ENCODE measurements around the gene TMEM165. TPM values are rescaled to one million over a fixed set of nuclear protein-coding genes. Genes with fewer than 3 reads are reported as not detected.

The TMEM165 gene
- total and polyA plus RNA-seq, 10 of the 15 experiments (the other 5 are each of a cell fraction or from before 2014, with no cell fraction given): 18.3 to 141 (median 81.1) TPM

DNA sequence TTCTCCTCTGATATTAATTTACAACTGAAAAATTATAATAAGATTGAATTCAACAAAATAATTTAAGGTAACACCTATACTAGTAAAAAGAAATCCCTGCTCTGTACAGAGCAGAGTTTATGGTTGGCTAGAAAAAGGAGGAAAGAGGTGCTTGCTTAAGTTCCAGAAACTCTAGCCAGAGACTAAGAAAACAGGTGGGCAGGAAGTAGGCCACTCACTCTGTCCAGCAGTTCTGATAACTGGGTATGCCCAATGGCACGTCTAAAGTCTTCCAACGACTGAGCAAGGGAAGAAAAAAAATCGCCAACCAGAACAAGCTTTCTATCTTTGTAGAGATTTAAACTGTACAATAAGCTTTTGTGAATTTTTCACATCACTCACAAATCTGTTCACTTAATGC, 42.1 kb downstream of the TMEM165 start:
- H3K9me3 ChIP-seq (replicated peaks; ENCODE audit: control insufficient read depth, insufficient read depth, low read length): no peaks in the 10 kb centered on the region
- no peaks in the 10 kb centered on the region for H3K79me2 ChIP-seq (ENCODE audit: control insufficient read depth, insufficient read depth, low read length)
- WGBS (ENCODE audit: insufficient coverage, insufficient replicate concordance, low lambda C conversion rate, missing lambda C conversion rate): 93% methylated on average over 3 of the region's 3 CpGs
- no peak for DNase-seq (ENCODE audit: low read depth, low spot score)
- no TSS peak for BruUV-seq (replicated peaks)
- H3K4me2 ChIP-seq (ENCODE audit: control insufficient read depth, insufficient read depth): no peak overlapping the region
- H3K4me3 ChIP-seq: no peak overlapping the region
- H3K4me1 ChIP-seq (ENCODE audit: control insufficient read depth, insufficient read depth, low read length): peaks cover 7% of the 10 kb centered on the region
- in situ Hi-C loops (cut with MboI): no loop called here
- TF ChIP-seq BHLHE40 (IDR thresholded peaks at IDR 0.05; ENCODE audit: borderline replicate concordance in 1 of 2, low read depth in 2 of 2, low read length in 1 of 2) (no peak), GABPA (IDR thresholded peaks at IDR 0.05; ENCODE audit: low read depth) (no peak)
- TF ChIP-seq, protein P1, sequence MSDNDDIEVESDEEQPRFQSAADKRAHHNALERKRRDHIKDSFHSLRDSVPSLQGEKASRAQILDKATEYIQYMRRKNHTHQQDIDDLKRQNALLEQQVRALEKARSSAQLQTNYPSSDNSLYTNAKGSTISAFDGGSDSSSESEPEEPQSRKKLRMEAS (IDR thresholded peaks at IDR 0.05; ENCODE audit: low read depth, low read length): no peak
- TF ChIP-seq, protein P2, sequence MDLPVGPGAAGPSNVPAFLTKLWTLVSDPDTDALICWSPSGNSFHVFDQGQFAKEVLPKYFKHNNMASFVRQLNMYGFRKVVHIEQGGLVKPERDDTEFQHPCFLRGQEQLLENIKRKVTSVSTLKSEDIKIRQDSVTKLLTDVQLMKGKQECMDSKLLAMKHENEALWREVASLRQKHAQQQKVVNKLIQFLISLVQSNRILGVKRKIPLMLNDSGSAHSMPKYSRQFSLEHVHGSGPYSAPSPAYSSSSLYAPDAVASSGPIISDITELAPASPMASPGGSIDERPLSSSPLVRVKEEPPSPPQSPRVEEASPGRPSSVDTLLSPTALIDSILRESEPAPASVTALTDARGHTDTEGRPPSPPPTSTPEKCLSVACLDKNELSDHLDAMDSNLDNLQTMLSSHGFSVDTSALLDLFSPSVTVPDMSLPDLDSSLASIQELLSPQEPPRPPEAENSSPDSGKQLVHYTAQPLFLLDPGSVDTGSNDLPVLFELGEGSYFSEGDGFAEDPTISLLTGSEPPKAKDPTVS (IDR thresholded peaks at IDR 0.05; ENCODE audit: low read depth, low read length): no peak
- no peaks in the 10 kb centered on the region for H4K20me1 ChIP-seq (ENCODE audit: control insufficient read depth, insufficient read depth)
- no peak for ATAC-seq
- H2AFZ ChIP-seq (ENCODE audit: control insufficient read depth, low read depth, low read length): no peak overlapping the region
- POLR2A ChIA-PET: no interaction called here
- RAD21 ChIA-PET (ENCODE audit: unreplicated experiment): no interaction called here
- SMC1A ChIA-PET (ENCODE audit: uncharacterized antibody, unreplicated experiment): interaction anchor here (0.6 to 1.5 kb wide), 6 partner anchors 9 to 680 kb away, joined by 3 to 5 read pairs (median 4); no protein-coding TSS in a partner anchor
- FAIRE-seq: no peak
- intact Hi-C loops (cut with micrococcal nuclease; ENCODE audit: unreplicated experiment): no loop called here
- H3K36me3 ChIP-seq (ENCODE audit: control insufficient read depth in 2 of 2, insufficient read depth in 2 of 2, low read length in 1 of 2): peaks cover 3 to 30% of the 10 kb centered on the region in 2 experiments
- CTCF ChIA-PET: interaction anchor here (0.8 to 3.4 kb wide), 3 partner anchors 8 to 28 kb away, joined by 4 to 11 read pairs (median 6); no protein-coding TSS in a partner anchor
- no peak overlapping the region for H3K27ac ChIP-seq (ENCODE audit: control insufficient read depth, insufficient read depth)
- H3K27me3 ChIP-seq (replicated peaks in 1 of 2; ENCODE audit: control insufficient read depth in 2 of 2, insufficient read depth in 2 of 2, low read length in 1 of 2): no peaks in the 10 kb centered on the region
- H3K9ac ChIP-seq (ENCODE audit: control insufficient read depth, insufficient read depth, low read length): no peak overlapping the region

DNA sequence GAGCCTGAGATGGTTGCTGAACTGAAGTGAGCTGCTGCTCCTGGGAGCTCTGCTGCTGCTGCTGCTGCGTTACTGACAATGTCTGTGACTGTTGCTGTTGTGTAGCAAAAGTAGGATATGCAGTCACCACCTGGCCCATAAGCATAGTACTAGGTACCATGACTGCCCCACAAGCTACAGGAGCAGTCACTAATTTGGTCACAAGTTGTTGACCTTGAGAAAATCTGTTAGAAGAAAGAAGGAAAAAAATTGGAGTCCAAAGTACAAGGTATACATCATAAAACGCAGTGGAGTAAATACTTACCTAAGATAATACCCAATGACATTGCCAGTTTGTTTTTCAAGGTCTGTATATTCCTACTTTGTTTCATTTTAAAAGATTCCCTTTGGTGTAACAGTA, 42.6 kb downstream of the TMEM165 start:
- ATAC-seq: no peak
- FAIRE-seq: no peak
- H3K4me2 ChIP-seq (ENCODE audit: control insufficient read depth, insufficient read depth): no peak overlapping the region
- ChIA-PET SMC1A (ENCODE audit: uncharacterized antibody, unreplicated experiment) (interaction anchor here (0.7 to 1.5 kb wide), 5 partner anchors 8 to 680 kb away, joined by 3 to 5 read pairs (median 3); no protein-coding TSS in a partner anchor), RAD21 (ENCODE audit: unreplicated experiment) (no interaction called here), CTCF (interaction anchor here (1.1 to 3.4 kb wide), 2 partner anchors 17 to 28 kb away, joined by 3 to 11 read pairs; no protein-coding TSS in a partner anchor), POLR2A (no interaction called here)
- no peak overlapping the region for H3K4me3 ChIP-seq
- DNase-seq (ENCODE audit: low read depth, low spot score): no peak
- 100% methylated on average over 2 of the region's 2 CpGs for WGBS (ENCODE audit: insufficient coverage, insufficient replicate concordance, low lambda C conversion rate, missing lambda C conversion rate)
- peaks cover 7% of the 10 kb centered on the region for H3K4me1 ChIP-seq (ENCODE audit: control insufficient read depth, insufficient read depth, low read length)
- no peaks in the 10 kb centered on the region for H3K9me3 ChIP-seq (replicated peaks; ENCODE audit: control insufficient read depth, insufficient read depth, low read length)
- no peak overlapping the region for H3K9ac ChIP-seq (ENCODE audit: control insufficient read depth, insufficient read depth, low read length)
- no peaks in the 10 kb centered on the region for H3K27me3 ChIP-seq (replicated peaks in 1 of 2; ENCODE audit: control insufficient read depth in 2 of 2, insufficient read depth in 2 of 2, low read length in 1 of 2)
- H2AFZ ChIP-seq (ENCODE audit: control insufficient read depth, low read depth, low read length): no peak overlapping the region
- intact Hi-C loops (cut with micrococcal nuclease; ENCODE audit: unreplicated experiment) (no loop called here), in situ Hi-C loops (cut with MboI) (no loop called here)
- H3K36me3 ChIP-seq (ENCODE audit: control insufficient read depth in 2 of 2, insufficient read depth in 2 of 2, low read length in 1 of 2): peaks cover 3 to 30% of the 10 kb centered on the region in 2 experiments
- TF ChIP-seq EP300 (IDR thresholded peaks at IDR 0.05; ENCODE audit: borderline replicate concordance in 1 of 2, control insufficient read depth in 1 of 2, low read depth in 2 of 2, low read length in 2 of 2): no peak
- TF ChIP-seq, protein P3, sequence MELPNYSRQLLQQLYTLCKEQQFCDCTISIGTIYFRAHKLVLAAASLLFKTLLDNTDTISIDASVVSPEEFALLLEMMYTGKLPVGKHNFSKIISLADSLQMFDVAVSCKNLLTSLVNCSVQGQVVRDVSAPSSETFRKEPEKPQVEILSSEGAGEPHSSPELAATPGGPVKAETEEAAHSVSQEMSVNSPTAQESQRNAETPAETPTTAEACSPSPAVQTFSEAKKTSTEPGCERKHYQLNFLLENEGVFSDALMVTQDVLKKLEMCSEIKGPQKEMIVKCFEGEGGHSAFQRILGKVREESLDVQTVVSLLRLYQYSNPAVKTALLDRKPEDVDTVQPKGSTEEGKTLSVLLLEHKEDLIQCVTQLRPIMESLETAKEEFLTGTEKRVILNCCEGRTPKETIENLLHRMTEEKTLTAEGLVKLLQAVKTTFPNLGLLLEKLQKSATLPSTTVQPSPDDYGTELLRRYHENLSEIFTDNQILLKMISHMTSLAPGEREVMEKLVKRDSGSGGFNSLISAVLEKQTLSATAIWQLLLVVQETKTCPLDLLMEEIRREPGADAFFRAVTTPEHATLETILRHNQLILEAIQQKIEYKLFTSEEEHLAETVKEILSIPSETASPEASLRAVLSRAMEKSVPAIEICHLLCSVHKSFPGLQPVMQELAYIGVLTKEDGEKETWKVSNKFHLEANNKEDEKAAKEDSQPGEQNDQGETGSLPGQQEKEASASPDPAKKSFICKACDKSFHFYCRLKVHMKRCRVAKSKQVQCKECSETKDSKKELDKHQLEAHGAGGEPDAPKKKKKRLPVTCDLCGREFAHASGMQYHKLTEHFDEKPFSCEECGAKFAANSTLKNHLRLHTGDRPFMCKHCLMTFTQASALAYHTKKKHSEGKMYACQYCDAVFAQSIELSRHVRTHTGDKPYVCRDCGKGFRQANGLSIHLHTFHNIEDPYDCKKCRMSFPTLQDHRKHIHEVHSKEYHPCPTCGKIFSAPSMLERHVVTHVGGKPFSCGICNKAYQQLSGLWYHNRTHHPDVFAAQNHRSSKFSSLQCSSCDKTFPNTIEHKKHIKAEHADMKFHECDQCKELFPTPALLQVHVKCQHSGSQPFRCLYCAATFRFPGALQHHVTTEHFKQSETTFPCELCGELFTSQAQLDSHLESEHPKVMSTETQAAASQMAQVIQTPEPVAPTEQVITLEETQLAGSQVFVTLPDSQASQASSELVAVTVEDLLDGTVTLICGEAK (IDR thresholded peaks at IDR 0.05; ENCODE audit: borderline replicate concordance): no peak
- H4K20me1 ChIP-seq (ENCODE audit: control insufficient read depth, insufficient read depth): no peaks in the 10 kb centered on the region
- BruUV-seq (replicated peaks): no TSS peak
- H3K79me2 ChIP-seq (ENCODE audit: control insufficient read depth, insufficient read depth, low read length): no peaks in the 10 kb centered on the region
- H3K27ac ChIP-seq (ENCODE audit: control insufficient read depth, insufficient read depth): no peak overlapping the region
